Anterior cingulate cortex (tissue), 58 donors: ENCODE measurements around the gene SPOCD1.

Experiments used
- DNase-seq, 58 donors: peaks; one replicate each; lab custom pipeline; 2025; lab: John Stamatoyannopoulos, UW

The SPOCD1 gene

GRCh38 chr1:31745946-31746670 lies 69.7 kb downstream of the SPOCD1 start:
- DNase-seq: peak in 23 of 58 donors; percentile 12 to 50 (median 32)

GRCh38 chr1:31745096-31745945 lies 70.5 kb downstream of the SPOCD1 start:
- peak in 54 of 58 donors; percentile 12 to 81 (median 44) for DNase-seq

- no peak for DNase-seq
These were observed 71.5 kb downstream of the SPOCD1 start for GRCh38 chr1:31744165-31744888.

- DNase-seq: peak in 1 of 58 donors; percentile 19
These were observed 73.2 kb downstream of the SPOCD1 start for GRCh38 chr1:31742462-31743212.
